ENCODE measurements around the gene AHNAK.
"Not testable (repeated sequence)": the region's sequence is repeated elsewhere in the genome, so short reads cannot be mapped to it uniquely, and the experiment has no call there.

Gene AHNAK

DNA sequence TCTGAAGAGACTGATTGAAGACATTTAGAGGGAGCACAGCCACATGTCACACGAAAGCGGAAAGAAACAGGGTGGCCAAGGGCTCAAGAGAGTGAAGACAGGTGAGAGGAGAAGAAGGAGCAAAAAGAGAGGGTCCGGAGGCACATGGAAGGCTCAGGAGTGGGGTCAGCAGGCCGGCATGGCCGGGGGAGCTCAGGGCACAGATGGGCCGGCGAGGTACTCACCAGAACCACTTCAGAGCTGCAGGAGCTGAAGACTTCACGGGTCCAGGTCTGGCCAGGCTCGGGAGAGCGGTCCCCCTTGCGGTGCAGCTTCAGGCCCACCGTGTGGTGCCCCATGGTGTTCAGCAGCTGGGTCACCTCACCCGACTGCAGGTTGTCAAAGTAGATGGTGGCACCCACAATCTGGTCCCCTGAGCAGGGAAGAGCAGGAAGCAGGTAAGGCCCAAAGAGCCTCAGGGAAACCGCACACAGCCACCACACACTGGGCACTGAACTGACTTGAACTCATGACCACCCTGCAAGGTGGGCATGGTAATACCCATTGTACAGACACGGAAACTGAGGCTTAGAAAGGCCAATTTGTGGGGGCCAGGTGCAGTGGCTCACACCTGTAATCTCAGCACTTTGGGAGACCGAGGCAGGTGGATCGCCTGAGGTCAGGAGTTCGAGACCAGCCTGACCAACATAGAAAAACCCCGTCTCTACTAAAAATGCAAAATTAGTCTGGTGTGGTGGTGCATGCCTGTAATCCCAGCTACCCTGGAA, 11.6 kb downstream of the AHNAK start:
- DNase-seq (ENCODE audit: low read depth): no peak

DNA sequence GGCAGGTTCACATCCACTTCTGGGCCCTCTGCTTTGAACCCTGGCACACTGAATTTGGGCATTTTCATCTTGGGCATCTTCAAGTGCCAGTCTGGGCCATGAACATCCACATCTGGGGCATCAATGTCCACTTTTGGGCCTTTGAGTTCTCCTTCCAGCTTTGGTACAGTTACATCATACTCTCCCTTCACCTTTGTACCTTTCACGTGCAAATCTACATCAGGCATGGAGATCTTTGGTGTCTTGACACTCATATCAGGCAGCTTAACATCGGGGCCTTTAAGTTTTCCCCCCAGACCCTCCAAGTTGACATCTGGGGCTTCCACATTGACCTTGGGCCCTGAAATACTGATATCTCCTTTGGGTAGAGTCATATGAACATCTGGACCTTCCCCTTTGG, 14.5 kb downstream of the AHNAK start:
- DNase-seq (ENCODE audit: low read depth): no peak

DNA sequence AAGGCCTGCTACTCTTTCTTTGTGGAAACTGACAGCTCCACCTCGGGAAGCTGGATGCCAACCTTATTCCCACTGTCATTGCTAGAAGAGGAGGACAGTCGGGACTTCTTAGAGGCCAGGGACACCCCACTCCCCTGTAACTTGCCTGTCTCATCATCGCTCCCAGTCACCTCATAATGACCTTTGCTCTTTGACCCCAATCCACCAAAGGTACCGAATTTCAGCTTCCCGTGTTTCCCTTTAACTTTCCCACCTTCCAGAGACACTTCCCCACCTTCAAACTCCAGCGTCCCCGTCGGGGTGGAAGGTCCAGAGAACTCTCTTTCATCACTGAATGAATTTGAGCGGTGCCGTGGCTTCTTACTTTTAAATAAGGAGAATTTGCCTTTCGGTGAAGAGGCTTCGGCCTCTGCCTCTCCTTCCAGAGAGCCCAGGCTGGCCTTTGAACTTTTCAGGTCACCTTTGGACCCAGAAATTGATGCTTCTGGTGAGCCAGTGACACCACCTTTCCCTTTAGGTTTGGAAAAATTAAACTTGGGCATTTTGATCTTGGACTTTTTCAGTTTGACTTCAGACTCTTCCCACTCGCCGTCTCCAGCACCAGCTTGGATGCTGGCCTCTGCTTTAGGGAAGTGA, 29.8 kb downstream of the AHNAK start:
- no peak for DNase-seq (ENCODE audit: low read depth)

DNA sequence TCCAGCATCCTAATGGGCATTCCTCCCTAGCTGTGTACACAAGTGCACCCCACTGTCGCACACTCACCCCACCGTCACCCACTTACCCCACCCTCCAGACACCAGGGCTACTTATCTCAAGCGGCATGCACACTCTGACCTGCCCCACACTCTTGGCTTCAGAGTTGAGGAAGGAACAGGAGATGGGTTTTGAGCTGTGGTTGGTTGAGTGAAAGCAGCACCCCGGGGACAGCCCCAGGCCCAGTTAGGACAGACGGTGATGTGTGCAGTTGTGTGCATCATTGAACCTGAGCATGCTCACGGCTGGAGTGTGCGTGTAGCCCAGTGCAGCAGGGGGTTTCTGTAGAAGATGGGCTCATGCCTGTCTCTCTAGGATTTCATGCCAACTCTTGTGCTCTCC, 32.5 kb downstream of the AHNAK start:
- DNase-seq (ENCODE audit: low read depth): no peak

DNA sequence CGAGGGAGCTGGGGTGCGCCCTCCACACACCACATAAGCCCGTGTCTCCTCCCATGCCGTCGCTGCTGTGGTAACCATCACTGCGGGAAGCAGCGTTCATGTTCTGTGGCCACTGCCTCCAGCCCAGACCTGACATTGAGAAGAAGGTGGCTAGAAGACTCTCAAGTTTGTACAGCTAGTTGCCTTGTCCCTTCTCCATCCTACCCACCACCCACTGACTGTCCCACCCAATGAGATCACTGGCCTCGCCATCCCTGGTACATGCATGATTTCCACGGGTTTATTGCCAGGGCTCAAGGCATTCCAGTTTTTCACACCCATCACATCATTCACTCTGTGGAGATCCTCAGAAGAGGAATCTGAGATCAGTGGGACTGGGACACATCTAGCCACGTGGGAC, 33.0 kb downstream of the AHNAK start:
- DNase-seq (ENCODE audit: low read depth): no peak

DNA sequence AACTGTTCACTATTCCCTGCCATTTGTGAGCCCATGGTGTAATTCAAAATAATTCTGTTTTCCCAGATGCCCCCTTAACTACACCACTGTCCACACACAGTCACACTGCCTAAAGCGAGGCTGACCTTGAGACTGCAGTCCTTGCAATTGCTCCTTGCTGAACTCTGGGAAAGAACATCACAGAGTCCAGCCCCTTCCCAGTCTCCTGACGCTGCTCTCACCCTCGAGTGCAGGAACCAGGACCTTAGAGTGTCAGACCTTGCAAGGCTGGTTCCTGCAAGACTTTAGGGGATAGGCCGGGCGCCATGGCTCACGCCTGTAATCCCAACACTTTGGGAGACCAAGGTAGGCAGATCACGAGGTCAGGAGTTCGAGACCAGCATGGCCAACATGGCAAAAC, 33.6 kb downstream of the AHNAK start:
- DNase-seq (ENCODE audit: low read depth): no peak

DNA sequence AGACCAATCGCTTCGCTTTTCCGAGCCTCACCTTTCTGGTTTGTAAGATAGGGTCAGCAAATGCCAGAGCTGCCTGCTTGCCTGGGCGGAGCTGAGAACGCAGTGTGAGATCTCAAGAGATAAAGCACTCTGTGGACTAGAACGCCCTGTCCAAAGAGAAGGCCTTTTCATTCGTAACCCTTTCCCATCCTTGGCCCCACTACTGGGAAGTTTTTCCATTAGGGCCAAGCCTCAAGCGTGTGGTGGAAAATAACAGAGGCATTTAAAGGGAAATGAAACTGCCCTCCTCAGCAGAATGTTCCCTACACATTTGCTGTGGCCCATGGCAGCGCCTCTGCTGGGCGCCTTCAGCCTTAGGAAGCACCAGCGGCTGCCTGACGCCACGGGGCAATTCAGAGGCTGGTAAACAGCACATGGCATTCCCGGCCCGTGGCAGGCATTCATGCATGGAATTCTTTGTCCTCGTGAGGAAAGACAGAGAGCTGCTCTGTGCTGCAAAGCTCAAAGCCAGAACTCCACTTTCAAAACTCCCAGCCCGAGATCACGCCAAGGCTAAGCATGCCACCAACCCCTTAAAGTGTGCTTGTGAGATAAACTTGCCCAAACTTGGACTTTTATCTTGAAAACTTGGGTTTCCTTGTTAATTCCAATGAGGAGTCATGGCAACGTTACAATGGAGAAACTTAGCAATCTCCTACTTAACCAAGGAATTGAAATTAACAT, 38.1 kb downstream of the AHNAK start:
- DNase-seq (ENCODE audit: low read depth): no peak

DNA sequence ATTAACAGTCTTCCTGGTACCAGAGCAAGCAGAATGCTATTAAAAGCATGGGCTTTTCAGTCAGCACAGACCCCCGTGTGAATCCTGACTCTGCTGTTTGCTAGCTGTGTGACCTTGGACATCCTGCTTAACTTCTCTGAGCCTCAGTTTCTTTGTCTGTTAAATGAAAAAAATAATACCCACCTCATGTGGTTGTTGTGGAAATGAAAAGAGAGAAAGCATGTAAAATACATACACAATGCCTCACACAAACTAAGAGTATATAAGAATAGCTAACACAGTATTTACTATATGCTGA, 39.5 kb downstream of the AHNAK start:
- DNase-seq (ENCODE audit: low read depth): no peak

DNA sequence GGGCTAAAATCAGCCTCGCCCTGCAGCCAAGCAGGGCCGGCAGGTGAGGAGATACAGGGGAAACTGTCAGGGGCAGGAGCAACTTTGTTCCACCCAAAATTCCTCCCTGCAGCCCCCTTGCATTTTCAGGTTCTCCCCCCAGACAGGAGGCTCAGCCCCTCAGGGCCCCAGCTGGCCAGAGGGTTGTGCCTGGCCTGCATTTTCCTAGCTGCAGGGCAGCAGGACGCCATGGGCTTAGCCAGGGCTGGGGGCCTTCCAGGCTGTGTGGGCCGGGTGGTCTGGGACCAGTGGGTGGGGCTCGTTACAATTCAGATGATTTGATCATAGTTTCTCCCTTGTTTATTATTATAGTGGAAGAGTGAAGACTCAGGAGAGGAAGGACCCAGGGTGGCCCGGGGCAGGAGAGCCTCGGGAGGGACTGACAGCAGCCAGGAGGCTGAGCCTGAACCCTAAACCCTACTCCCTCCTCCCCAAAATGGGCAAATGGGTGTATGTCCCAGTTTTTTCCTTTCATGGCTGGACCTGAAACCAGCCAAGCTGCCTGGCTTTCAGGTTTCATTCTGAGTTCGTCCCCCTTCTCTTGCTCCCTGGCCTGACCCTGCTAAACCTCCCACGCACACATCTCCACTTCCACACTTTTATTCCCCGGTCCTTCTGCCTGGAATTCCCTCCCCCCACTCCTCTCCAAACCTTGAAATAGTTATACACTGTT, 40.0 kb downstream of the AHNAK start:
- DNase-seq (ENCODE audit: low read depth): no peak

DNA sequence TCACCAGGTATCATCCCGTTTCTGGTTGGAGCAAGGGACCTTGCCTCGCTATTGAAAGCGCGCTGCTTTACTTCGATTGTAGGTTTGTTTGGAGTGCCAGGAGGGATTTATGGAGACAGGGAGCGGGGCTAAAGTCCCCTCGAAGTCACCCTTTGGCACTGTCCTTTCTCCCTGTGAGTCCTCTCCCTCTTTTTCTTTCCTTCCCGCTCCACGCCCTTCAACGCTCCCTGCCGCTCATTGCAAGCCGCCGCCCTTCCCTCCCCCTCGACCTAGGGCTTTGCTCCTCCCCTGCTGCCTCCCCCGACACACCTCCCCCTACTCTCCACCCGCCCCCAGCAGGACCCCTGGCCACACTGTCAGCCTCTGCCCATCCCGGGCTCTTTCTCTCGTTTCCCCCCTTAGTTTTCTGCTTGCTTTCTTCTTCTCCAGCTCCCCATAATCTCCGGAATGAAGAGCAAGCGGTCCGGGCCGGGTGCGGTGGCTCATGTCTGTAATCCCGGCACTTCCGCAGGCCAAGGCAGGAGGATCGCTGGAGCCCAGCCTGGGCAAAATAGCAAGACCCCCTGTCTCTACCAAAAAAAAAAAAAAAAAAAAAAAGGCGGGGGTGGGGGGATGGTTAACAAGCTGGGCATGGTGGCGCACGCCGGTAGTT, 41.0 kb downstream of the AHNAK start:
- DNase-seq (ENCODE audit: low read depth): no peak

DNA sequence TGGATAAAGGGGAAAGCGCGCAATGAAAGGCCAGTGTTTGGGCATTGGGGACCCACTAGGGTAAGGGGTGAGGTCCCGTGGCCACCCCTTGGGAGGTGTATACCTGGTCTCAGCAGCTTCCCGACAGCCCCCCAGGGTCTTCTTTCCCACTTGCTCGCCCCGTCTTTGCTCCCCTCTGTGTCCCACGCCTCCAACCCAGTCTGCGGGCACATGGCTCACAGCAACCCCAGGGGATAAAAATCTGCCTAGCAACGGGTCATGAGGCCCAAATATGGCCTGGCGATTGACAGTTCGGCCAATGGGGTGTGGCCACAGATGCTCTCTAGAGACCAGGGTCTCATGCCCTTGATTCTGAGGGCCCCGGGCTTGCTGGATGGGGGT, 41.6 kb downstream of the AHNAK start:
- no peak for DNase-seq (ENCODE audit: low read depth)

DNA sequence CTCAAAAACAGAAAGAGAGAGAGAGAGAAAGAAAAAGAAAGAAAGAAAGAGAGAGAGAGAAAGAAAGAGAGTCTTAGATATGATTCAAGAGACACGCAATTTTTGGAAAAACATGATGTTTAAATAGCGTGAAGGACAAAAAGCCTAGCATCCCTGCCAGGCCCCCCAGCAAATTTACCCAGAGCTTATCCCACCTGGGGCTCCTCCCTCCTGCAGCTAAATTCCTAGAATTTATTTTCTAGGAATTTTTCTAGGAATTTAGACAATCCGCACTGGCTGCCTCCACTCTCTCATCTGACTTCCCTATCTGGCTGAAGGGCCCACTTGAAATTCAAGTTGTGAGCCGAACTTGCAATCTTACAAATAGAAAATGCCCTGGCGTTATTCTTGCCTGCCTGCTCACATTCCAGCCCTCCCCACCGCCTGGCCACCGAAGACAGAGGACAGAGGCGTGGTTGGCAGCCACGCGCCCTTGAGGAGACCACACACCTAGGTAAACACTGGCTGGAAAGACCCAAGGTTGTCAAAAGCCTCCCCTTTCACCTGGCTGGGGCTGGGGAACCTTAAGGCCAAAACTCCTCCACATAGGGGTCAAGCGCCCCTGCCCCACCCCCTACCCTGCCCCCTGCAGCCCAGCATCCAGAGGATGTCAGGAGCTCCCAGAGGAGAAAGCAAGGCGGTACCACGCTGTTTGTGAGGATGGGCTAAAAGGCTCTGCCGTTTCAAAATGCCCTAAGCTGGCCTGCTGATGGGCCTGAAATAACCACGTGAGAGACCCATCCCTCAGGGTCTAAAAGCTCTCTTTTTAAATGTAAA, 42.2 kb downstream of the AHNAK start:
- no peak for DNase-seq (ENCODE audit: low read depth)

DNA sequence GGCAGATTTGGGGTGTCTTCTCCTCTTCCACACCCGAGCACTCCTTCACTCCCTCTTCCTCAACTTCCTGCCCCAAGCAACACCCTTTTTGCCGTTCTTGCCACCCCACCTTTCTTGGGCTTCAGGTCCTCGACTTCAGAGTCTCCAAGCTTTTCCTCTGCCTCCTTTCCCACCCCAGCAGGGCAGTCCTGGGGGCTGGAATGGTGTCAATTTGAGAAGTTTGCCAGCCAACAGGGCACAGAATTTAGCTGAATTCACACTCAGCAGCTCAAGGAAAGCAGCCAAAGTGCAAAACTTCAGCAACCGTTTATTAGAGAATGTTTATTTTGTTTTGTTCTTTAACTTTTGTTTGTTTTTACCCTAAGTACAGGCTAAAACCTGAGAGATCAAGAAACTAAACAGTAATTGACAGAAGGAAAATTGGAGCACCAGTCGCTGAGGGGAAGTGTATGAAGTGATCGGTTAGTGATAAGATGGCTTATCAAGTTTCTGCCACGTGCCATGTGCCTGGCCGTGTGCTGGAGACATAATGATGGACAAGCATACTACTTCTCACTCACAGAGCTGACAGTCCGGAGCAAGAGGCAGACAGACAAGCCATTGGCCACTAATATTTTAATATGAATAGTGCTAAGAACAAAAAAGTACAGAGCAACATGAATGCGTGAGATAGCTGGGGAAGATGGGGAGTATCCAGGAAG, 44.4 kb downstream of the AHNAK start:
- DNase-seq (ENCODE audit: low read depth): no peak

DNA sequence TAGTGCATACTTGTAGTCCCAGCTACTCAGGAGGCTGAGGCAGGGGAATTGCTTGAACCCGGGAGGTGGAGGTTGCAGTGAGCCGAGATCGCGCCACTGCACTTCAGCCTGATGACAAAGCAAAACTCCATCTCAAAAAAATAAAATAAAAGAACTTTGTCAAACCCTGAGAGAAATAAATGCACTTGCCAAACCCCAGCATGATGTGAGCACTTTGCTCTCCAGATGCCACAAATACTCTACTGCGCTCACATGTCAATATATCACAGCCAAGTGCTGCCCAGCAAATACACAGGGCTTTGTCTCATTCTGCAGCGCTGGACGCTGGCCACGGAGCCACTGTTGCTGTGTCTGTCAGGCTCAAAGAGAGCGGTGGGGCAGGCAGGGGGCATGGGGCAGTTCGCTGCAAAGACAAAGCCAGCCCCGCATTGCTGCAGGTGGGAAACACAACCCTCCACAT, 45.1 kb downstream of the AHNAK start:
- DNase-seq (ENCODE audit: low read depth): no peak

DNA sequence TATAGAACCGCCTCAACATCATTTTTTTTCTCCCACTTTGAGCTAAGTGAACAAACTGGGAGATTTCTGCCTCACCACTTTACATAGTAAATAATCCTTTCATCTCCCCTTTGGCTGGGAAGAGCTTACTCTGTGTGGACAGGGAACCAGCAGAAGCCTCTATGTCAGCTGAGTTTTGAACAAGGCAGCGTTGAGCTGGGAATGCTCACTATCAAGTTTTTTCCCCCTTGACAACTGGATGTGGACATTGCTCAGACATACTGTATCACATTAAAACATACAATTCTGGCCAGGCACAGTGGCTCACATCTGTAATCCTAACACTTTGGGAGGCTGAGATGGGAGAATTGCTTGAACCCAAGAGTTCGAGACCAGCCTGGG, 46.0 kb downstream of the AHNAK start:
- DNase-seq (ENCODE audit: low read depth): no peak

DNA sequence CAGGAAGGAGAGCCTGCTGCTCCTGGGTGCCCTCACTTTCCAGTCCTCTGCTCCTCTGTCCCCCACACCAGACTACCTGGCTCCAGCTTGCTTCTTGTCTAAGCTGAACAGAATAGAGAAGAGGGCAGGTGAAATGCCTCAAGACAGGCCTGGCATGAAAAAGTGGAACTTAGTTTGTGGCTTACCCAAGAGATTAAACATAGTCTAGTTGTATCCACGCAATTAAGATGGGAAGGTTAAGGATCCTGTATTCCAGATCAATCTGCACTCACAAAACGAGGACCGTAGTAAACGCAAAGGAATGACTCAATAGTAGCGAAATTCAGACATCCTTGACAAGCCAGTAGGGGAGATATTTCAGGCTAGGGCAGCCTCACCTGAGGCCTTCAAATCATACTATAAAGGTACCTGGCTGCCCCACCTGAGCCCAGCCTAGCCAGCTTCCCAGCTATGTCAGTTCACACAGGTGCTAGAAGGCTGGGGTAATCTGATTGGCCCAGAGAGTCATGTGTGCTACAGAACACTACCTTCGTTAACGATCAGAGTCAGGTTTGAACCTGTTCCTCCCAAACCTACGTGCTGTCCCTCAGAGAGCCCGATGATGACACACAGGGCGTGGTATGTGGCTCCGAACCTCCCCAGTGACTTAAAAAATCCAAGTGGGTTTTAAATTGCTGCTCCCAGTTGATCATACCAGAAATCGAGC, 46.5 kb downstream of the AHNAK start:
- DNase-seq (ENCODE audit: low read depth): no peak

DNA sequence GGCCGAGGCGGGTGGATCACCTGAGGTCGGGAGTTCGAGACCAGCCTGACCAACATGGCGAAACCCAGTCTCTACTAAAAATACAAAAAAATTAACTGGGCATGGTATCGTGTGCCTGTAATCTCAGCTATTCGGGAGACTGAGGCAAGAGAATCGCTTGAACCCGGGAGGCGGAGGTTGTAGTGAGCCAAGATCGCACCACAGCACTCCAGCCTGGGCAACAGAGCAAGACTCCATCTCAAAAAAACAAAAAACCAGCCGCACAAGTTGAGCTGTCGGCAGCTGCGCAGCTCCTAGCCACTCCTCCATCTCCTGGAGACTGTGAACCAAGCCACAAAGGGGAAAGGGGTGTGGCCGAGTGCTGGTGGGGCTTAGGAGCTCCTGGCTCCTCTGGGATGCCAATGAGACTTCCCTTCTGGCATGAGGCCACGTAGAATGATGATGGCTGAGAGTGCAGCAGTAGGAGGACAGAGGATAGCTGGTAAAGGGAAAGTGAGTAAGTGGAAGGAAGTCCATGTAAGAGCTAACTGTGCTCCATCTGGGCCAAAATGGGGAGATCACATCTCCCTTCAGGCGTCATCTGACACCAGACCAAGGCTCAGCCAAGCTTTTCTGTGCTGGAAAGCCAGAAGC, 47.2 kb downstream of the AHNAK start:
- not testable (repeated sequence) for DNase-seq (ENCODE audit: low read depth)

DNA sequence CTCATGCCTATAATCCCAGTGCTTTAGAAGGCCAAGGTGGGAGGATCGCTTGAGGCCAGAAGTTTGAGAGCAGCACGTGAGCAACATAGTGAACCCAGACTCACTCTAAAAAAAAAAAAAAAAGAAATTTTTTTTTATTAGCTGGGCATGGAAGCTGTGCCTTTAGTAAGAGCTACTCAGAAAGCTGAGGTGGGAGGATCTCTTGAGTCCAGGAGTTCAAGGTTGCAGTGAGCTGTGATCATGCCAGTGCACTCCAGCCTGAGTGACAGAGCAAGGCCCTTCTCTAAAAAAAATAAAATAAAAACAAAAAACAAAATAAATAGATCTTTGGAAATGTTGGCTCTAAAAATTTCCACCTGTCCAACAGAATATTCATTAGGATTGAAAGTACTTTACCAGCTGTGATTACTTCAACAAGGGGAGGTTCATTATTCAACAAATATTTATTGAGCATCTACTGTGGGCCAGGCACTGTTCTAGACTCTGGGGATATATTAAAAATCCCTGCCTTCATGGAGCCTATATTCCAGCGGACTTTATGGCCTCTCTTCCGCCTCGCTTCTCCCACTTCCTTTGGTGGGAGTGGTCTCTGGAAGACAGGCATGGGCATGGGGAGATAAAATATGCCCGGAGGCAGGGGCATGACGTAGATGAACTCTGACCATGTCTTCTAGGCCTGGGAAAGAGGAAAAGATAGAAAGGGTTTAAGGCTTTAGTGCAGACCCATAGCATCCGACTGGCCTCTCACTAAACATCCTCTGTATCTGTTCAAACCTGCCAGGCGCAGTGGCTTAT, 47.9 kb downstream of the AHNAK start:
- DNase-seq (ENCODE audit: low read depth): no peak

DNA sequence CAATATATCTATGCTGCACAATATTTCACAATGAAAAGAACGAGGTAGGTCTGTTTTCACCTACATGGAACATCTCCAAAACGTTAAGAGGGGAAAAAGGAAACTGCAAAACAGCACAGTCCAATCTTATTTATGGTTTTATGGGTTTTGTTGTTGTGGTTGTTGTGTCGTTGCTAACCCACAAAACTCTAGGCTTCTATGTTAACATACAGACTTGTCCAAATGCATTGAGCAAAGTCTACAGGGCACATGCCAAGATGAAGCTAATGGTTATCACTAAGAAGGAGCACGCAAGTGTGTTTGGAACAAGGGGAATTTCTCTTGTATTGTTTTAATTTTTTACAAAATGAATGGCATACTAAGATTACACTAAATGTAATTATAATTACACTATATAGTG, 48.6 kb downstream of the AHNAK start:
- DNase-seq (ENCODE audit: low read depth): no peak

All from CMK (cell line).